Thyroid gland (tissue), 4 donors: ENCODE data around the gene CARD8. TPM values are rescaled to one million over a fixed set of nuclear protein-coding genes. Genes with fewer than 3 reads are reported as not detected.

ENCODE experiments used
- DNase-seq, 2 donors: peaks; one replicate each; pipeline ENCODE4 v3.0.0-alpha.2; 2019
- H3K27ac ChIP-seq, 3 donors: fragments of 200-600 bp; sonication (generic); 1 replicate in 2 of 3; 2 replicates in 1 of 3; pipeline ENCODE4 v1.5.1; 2016 to 2019; ENCODE audit warnings: mild to moderate bottlenecking in 1 of 3, moderate library complexity in 1 of 3
- H3K27me3 ChIP-seq: fragments of 200-600 bp; sonication (generic); one replicate; pipeline ENCODE4 v1.5.1; 2019
- H3K36me3 ChIP-seq, 2 donors: fragments of 200-600 bp; sonication (generic); one replicate each; pipeline ENCODE4 v1.5.1; 2016 to 2019
- H3K4me1 ChIP-seq, 2 donors: fragments of 200-600 bp; sonication (generic); one replicate each; pipeline ENCODE4 v1.5.1; 2017 to 2019
- H3K4me3 ChIP-seq, 3 donors: fragments of 200-600 bp; sonication (generic); replicated peaks in 1 of 3; 1 replicate in 2 of 3; 2 replicates in 1 of 3; pipeline ENCODE4 v1.5.1; 2016; ENCODE audit warnings: mild to moderate bottlenecking in 1 of 3
- H3K9me3 ChIP-seq: fragments of 200-600 bp; sonication (generic); one replicate; pipeline ENCODE4 v1.5.1; 2017
- POLR2A ChIP-seq, 2 donors: fragments of 450-650 bp; IDR thresholded peaks; one replicate each; pipeline ENCODE4 v1.6.1; 2017; ENCODE audit warnings: antibody characterized with exemption in 2 of 2, mild to moderate bottlenecking in 2 of 2, moderate library complexity in 1 of 2
- WGBS, 2 donors: methylation state at CpG; one replicate each; pipeline ENCODE4 v1.1.5; 2017; 5-methylcytosine and 5-hydroxymethylcytosine counted together
- intact Hi-C: fragments of 100-400 bp; cut with DNase I; formaldehyde crosslinking; loops from one replicate; pipeline ENCODE4 v1.15.1; 2023
- total RNA-seq, 4 donors: library from RNA; depleted of rRNA; stranded (reverse); fragments of >200 nt; gene quantifications; one replicate each; pipeline ENCODE4 v1.2.3, GENCODE V29; 2016
- TF ChIP-seq, protein P1 (sequence below), 6 experiments: fragments of 200-600 bp in 3 of 6; fragments of 450-650 bp in 3 of 6; sonication (generic) in 3 of 6; IDR thresholded peaks; one replicate each; pipeline ENCODE4 v1.5.1; 2016 to 2019; ENCODE audit warnings: antibody characterized with exemption in 6 of 6, mild to moderate bottlenecking in 2 of 6, inconsistent platforms in 1 of 6, moderate library complexity in 1 of 6

Gene CARD8
- total RNA-seq, 4 donors from 2014 or later, result 37.0 to 58.9 (median 57.7) TPM

DNA sequence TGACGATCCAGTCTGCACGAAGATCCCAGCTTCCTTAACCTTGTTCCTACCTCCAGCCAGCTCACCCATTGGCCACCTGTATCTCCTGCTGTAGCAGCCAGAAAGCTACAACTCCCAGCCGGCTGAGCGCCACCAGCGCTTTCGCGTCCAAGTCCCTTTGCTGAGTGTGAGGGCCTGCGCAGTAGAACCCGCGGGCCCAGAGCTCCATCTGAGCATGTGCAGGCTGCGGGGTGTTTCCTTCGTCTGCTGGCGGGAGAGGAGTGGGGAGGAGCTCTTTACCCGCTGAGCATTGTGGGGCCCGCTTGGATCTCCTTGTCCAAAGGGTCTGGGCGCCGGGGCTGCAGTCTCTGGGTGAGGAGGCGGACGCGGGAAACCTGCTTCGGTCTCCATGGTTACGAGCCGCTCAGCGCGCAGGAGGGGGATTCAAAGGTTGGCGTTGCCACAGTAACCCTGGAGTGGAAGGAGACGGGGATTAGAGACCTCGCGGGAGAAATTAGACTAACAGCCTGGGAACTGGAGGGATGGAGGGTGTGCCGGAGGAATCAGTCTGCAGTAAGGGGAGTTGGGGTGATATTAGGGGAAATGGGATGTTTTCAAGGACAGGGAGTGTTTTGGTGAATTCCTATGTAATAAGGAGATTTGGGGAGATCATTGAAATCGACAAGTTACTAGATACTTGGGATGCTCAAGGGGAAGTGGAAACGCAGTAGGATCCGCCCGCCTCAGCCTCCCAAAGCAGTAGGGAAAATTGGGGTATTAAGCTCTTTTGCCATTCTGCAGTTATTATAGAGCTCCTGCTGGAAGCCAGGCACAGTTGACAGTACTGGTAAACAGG lies 51.7 kb downstream of the CARD8 start:
- Histone ChIP-seq H3K36me3 (no peaks in the 10 kb centered on the region), H3K4me1 (peaks cover 5 to 21% of the 10 kb centered on the region in 2 donors), H3K27ac (peak overlapping the region; percentile 17 to 78 (median 70)), H3K9me3 (no peaks in the 10 kb centered on the region), H3K27me3 (no peaks in the 10 kb centered on the region), H3K4me3 (peak overlapping the region; percentile 1 to 52 (median 38))
- intact Hi-C loops, result loop anchor here (10.0 kb wide), 1 partner anchor 51 kb away; the partner anchor contains the start of gene CARD8
- peak; percentile 31 to 90 for TF ChIP-seq POLR2A (IDR thresholded peaks at IDR 0.05)
- TF ChIP-seq, protein P1, sequence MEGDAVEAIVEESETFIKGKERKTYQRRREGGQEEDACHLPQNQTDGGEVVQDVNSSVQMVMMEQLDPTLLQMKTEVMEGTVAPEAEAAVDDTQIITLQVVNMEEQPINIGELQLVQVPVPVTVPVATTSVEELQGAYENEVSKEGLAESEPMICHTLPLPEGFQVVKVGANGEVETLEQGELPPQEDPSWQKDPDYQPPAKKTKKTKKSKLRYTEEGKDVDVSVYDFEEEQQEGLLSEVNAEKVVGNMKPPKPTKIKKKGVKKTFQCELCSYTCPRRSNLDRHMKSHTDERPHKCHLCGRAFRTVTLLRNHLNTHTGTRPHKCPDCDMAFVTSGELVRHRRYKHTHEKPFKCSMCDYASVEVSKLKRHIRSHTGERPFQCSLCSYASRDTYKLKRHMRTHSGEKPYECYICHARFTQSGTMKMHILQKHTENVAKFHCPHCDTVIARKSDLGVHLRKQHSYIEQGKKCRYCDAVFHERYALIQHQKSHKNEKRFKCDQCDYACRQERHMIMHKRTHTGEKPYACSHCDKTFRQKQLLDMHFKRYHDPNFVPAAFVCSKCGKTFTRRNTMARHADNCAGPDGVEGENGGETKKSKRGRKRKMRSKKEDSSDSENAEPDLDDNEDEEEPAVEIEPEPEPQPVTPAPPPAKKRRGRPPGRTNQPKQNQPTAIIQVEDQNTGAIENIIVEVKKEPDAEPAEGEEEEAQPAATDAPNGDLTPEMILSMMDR (IDR thresholded peaks at IDR 0.05), result peak in 1 of 6 experiments; percentile 28
- DNase-seq, result peak; percentile 95 to 96
- WGBS, 2 donors, result 0 to 1% methylated on average over 25 to 34 of the region's 34 CpGs

DNA sequence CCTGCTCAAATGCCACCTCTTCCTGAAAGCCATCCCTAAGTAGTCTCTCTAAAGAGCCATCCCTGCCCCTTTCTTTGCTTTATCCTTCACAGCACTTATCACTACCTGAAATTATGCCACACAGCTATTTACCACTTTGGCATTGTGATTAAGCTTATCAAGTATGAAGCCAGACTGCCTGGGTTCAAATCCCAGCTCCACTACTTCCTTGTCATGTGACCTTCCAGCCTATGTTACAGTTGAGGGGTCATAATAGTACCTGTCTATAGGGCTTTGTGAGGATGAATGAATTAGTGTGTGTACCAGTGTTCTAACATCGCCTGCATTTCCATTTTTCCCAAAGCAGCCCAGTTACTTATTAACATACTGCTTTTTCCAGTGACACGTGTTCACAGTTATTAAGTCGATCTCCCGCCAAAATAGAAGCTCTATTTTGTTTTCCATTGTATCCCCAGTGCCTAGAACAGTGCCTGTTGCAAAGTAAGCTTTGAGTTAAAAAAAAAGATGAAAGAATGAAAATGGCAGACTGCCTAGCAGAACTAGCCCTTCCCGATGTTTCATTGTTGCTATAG lies 52.4 kb downstream of the CARD8 start:
- Histone ChIP-seq H3K4me1 (peaks cover 5 to 21% of the 10 kb centered on the region in 2 donors), H3K36me3 (no peaks in the 10 kb centered on the region), H3K27ac (peak overlapping the region; percentile 17 to 78 (median 70)), H3K9me3 (no peaks in the 10 kb centered on the region), H3K27me3 (no peaks in the 10 kb centered on the region), H3K4me3 (peak overlapping the region; percentile 1 to 52 (median 16))
- no peak for DNase-seq
- 11 to 23% methylated on average over 5 of the region's 5 CpGs for WGBS, 2 donors
- no peak for TF ChIP-seq POLR2A (IDR thresholded peaks at IDR 0.05)
- TF ChIP-seq, protein P1 (IDR thresholded peaks at IDR 0.05), result no peak
- intact Hi-C loops, result loop anchor here (10.0 kb wide), 1 partner anchor 51 kb away; the partner anchor contains the start of gene CARD8

DNA sequence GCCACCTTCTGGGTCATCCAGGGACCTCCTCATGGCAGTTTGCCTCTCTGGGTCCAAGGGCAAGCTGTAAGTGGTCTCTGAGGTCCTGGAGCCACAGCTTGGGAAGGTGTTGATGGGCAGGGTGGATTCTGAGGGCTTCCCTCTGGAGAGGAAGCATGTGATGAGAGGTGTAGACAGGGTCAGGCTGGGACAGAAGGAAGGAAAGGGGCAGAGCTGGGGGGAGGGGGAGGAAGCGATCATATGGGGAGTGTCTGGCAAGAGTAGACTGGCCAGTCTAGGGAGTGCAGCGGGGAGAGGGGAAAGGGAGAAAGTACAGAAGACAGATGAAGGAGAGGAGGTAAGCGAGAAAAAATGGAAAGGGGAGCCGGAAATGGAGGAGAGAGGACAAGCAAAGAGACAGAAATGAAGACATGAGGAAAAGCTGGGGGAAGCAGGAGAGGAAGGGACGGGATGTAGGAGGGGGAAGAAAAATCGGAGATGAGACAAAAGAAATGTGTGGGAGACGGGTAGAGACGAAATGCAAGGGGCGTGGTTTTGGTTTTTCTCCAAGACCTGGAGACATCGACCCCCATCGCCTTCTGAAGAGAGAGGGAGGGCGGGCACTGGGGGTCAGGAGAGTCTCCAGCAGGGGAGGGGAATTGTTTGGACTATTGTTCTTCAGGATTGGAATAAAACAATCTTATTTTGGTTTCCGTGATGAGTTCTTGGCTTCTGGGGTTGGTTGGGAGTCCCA lies 58.6 kb downstream of the CARD8 start:
- TF ChIP-seq, protein P1 (IDR thresholded peaks at IDR 0.05), result no peak
- no peak for TF ChIP-seq POLR2A (IDR thresholded peaks at IDR 0.05)
- WGBS, 2 donors, result 44 to 57% methylated on average over 13 of the region's 13 CpGs
- Histone ChIP-seq H3K27ac (no peak overlapping the region), H3K36me3 (no peaks in the 10 kb centered on the region), H3K4me1 (no peaks in the 10 kb centered on the region), H3K4me3 (no peak overlapping the region), H3K9me3 (no peaks in the 10 kb centered on the region), H3K27me3 (no peaks in the 10 kb centered on the region)
- intact Hi-C loops, result no loop called here
- DNase-seq, result no peak

DNA sequence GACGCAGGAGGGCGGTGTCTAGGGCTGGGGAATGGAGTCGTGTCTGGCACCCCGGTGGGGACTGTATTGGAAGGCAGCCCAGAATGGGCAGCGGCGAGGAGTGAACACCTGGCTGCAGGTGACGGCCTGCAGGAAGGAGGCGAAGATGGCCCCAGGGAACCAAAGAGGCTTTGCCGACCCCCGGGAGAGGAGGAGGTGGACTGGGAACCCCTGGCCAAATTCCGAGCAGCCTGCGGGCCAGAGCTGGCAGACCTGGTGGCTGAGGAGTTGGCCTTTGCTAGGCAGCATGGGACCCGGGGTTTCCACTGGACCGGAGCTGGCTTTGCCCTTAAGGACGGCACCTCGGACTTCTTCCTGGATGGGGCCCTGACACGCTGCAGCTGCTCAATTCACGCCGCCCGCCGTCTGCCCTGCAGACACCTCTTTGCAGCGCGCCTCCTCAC lies 59.4 kb downstream of the CARD8 start:
- Histone ChIP-seq H3K27me3 (no peaks in the 10 kb centered on the region), H3K27ac (no peak overlapping the region), H3K36me3 (no peaks in the 10 kb centered on the region), H3K4me1 (no peaks in the 10 kb centered on the region), H3K4me3 (no peak overlapping the region), H3K9me3 (no peaks in the 10 kb centered on the region)
- 65 to 70% methylated on average over 15 to 23 of the region's 23 CpGs for WGBS, 2 donors
- TF ChIP-seq, protein P1 (IDR thresholded peaks at IDR 0.05), result no peak
- TF ChIP-seq POLR2A (IDR thresholded peaks at IDR 0.05), result no peak
- intact Hi-C loops, result no loop called here
- no peak for DNase-seq
